ENCODE measurements around the gene USP22.

DNA sequence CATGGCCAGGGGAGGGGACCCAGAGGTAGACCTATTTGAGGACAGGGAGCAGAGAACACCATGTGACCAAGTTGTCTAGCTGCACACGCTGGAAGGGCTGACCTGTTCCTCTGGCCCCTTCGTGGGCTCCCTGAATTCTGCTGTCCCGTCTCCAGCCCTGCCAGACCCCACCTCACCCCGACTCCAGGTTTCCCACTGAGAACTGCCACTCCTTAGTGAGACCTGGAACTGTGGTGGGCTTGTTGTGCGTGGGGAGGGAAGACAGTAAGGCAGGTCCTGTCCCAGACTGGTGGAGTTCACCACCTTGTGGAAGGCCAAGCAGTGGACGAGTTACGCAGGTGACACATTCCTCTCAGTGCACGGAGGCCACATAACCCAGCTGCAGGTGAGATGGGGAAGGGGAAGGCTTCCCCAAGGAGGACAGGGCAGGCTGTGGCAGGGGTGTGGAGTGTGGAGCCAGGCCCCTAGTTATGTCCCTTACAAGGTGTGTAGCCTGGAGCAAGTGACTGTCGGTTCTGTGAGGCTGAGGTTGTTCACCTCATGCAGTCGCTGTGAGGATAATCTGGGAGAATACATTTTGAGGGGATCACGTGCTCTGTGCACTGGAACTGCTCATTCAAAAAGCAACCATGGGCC is 54.7 kb downstream of the USP22 start:
- TF ChIP-seq MYC (IDR thresholded peaks at IDR 0.05; ENCODE audit: low read depth, low read length) = no peak
- TF ChIP-seq, protein P1, sequence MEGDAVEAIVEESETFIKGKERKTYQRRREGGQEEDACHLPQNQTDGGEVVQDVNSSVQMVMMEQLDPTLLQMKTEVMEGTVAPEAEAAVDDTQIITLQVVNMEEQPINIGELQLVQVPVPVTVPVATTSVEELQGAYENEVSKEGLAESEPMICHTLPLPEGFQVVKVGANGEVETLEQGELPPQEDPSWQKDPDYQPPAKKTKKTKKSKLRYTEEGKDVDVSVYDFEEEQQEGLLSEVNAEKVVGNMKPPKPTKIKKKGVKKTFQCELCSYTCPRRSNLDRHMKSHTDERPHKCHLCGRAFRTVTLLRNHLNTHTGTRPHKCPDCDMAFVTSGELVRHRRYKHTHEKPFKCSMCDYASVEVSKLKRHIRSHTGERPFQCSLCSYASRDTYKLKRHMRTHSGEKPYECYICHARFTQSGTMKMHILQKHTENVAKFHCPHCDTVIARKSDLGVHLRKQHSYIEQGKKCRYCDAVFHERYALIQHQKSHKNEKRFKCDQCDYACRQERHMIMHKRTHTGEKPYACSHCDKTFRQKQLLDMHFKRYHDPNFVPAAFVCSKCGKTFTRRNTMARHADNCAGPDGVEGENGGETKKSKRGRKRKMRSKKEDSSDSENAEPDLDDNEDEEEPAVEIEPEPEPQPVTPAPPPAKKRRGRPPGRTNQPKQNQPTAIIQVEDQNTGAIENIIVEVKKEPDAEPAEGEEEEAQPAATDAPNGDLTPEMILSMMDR (IDR thresholded peaks at IDR 0.05; ENCODE audit: low read depth, low read length) = no peak

Measured in NB4 (cell line).